Measurements from ENCODE around the gene CHMP2A.
"Not testable (repeated sequence)": the region's sequence is repeated elsewhere in the genome, so short reads cannot be mapped to it uniquely, and the experiment has no call there.

Gene CHMP2A

DNA sequence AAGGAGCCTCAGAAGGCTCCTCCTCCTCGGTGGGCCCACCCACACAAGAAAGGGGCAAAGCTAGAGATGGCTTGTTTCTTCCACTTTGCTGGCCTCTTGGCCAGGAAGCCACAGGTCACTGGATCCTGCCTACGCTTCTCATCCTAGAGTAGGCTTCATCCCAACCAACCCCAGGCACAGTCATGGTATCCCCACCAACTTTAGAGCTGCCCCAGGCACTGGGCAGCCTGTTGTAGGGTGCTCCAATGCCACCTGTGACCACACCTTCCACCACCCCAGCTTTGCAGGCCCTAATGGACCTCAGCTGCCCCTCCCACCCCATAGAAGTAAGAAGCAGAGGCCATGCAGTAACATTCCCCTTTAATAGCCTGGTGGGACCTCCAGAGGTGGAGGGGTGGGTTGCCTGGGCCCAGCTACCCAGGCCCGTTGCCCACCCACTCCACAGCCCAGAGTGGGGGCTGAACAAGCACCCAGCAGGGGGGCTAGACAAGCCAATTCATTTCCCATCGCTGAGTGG lies 522 bp upstream of the CHMP2A start:
- DNase-seq (ENCODE audit: low spot score), result no peak

DNA sequence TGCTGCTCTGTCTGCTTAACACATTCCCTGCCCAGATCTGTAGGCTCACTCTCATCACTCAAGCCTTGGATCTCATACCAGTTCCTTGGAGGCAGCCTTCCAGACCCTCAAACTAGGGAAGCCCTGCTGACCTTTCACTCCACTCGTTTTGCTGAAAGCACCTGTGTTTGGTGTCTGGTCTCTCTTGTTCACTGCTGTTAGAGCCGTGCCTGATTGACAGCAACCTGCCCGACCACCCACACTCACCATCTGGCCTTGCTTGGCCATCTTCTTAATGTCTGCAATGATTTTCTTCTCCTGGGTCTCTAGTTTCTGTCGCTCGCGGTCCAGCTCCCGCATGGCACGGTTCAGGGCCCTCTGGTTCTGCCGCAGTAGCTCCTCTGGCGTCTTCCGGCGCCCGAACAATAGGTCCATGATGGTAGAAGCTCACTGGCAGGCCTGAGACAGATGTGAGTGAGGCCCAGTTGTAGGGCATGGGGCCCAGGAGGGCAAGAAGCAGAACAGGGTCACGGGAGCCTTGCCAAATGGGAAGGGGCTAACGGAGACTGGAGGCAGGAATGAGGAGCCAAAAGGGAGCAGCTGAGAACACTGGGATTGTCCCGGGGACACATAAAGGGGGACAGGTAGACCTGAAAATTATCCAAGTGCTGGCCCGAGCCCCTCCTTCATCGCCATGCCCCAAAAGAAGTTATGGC lies 959 bp downstream of the CHMP2A start:
- no peak for DNase-seq (ENCODE audit: low spot score)

DNA sequence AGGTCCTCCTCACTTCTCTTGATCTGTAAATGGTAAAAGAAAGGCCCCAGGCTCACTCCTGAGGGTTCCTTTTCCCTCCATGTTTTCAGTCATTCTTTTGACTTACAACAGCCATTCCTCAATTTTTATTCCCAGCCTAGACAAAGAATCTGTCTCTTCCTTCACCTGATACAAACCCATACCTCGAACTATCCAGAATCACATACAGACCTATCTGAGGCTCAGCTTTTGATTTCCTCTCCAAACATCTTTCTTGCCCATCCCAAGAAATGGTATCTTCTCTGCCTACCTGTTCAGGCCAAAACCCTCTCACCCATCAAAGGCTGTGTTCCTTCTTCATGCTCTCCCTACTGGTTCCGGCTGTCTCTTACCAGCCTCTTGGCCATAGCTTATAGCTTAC lies 2.2 kb downstream of the CHMP2A start:
- no peak for DNase-seq (ENCODE audit: low spot score)

DNA sequence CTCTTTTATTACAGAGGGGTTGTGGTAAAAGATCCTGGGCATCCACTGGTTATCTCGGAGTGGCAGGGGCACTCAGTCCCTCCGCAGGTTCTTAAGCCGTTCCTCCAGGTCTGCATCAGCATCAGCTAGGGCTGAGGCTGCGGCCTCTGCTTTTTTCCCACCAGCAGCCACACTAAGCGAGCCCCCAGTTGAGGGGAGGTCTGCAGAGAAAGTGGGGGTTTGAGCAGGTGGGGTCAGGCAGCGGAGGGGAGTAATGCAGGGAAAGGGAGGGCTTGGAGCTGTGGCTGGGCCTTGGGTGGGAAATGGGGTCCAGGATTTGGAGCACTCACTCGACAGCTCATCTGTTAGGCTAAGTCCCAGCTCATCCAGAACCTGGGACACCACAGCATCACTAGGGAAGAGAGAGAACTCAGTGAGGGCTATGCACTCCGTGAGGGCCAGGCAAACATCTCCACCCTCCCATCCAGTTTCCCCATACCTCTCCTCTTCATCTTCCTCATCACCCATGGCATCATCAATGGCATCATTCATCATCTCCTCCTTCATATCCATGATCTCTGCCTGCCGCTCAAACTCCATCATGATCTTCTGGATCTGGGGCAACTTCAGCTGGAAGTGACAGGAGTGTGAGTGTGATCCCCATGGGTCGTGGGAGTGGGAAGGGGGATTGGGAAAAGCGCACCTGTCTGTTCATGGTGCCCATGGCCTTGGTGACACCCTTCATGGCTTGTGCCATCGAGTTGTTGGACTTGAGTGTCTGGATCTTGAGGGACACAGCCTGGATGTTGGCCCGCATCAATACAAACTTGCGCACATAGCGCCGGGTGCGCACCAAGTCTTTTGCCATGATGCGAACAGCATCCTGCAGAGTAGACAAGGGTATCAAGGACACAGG lies 3.1 kb downstream of the CHMP2A start:
- no peak for DNase-seq (ENCODE audit: low spot score)

DNA sequence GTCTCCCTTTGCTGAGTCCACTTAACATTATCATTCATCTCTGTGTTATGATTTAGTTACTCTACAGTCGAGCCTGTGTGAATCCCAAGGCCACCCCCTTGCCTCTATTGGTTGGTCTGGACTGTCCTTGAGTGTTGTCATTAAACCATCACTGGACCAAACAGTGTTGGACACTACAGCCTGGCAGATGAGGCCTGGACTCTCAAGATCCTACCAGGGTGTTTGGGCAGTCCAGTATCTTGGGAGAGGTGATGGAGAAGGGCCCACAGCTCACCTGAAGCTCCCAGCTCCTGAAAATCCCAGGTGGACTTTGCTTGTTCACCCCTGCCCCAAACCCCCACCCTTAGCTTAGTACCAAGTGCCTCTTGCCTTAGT lies 3.8 kb downstream of the CHMP2A start:
- no peak for DNase-seq (ENCODE audit: low spot score)

DNA sequence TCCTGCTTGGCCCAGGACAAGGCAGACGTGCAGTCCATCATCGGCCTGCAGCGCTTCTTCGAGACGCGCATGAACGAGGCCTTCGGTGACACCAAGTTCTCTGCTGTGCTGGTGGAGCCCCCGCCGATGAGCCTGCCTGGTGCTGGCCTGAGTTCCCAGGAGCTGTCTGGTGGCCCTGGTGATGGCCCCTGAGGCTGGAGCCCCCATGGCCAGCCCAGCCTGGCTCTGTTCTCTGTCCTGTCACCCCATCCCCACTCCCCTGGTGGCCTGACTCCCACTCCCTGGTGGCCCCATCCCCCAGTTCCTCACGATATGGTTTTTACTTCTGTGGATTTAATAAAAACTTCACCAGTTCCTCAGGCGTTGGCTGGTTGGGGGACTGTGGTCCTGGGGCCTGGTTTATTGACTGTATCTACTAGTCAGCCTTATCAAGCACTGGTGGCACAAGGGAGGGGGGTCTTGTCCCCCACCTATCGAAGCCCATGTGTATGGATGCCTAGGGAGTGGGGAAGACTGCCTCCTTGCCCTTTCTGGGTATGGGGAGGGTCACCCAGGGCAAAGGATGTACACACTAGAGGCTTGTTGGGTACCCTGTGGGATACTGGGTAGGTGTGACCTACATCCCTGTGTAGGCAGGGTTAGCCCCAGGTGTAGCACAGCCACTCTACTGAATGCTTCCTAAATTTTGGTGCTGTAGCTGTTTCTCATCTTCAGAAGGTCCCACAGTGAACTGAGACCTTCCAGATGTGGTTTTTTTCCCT lies 4.4 kb downstream of the CHMP2A start:
- DNase-seq (ENCODE audit: low spot score), result no peak

DNA sequence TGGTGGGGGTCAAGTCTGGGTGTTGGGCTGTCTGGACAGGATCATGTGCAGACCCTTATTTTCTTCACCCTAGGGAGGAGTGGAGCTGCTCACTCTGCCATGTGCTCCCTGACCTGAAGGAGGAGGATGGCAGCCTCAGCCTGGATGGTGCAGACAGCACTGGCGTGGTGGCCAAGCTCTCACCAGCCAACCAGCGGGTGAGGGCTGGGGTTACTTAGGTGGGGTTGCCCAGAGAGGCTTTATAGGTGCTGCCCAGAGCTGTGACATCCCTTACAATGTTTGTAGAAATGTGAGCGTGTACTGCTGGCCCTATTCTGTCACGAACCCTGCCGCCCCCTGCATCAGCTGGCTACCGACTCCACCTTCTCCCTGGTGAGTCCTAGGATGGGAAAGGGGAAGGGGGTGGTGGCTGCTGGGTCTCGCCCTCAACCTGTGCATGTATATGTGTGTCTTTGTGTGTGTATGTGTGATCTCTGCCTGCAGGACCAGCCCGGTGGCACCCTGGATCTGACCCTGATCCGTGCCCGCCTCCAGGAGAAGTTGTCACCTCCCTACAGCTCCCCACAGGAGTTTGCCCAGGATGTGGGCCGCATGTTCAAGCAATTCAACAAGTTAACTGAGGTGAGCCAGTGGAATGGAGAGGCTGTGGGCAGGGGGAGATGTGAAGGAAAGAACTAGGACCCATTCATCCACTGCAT lies 5.1 kb downstream of the CHMP2A start:
- DNase-seq (ENCODE audit: low spot score), result no peak

DNA sequence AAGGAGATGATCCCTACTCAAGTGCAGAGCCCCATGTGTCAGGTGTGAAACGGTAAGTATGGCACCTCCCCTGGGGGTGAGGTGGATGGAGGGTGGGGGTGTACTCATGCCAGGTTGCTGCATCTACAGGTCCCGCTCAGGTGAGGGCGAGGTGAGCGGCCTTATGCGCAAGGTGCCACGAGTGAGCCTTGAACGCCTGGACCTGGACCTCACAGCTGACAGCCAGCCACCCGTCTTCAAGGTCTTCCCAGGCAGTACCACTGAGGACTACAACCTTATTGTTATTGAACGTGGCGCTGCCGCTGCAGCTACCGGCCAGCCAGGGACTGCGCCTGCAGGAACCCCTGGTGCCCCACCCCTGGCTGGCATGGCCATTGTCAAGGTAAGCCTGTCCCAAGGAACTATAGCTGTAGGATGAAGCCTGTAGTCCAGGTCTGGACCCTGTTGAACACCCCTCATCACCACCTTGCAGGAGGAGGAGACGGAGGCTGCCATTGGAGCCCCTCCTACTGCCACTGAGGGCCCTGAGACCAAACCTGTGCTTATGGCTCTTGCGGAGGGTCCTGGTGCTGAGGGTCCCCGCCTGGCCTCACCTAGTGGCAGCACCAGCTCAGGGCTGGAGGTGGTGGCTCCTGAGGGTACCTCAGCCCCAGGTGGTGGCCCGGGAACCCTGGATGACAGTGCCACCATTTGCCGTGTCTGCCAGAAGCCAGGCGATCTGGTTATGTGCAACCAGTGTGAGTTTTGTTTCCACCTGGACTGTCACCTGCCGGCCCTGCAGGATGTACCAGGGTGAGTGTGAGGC lies 5.8 kb downstream of the CHMP2A start:
- DNase-seq (ENCODE audit: low spot score), result no peak

DNA sequence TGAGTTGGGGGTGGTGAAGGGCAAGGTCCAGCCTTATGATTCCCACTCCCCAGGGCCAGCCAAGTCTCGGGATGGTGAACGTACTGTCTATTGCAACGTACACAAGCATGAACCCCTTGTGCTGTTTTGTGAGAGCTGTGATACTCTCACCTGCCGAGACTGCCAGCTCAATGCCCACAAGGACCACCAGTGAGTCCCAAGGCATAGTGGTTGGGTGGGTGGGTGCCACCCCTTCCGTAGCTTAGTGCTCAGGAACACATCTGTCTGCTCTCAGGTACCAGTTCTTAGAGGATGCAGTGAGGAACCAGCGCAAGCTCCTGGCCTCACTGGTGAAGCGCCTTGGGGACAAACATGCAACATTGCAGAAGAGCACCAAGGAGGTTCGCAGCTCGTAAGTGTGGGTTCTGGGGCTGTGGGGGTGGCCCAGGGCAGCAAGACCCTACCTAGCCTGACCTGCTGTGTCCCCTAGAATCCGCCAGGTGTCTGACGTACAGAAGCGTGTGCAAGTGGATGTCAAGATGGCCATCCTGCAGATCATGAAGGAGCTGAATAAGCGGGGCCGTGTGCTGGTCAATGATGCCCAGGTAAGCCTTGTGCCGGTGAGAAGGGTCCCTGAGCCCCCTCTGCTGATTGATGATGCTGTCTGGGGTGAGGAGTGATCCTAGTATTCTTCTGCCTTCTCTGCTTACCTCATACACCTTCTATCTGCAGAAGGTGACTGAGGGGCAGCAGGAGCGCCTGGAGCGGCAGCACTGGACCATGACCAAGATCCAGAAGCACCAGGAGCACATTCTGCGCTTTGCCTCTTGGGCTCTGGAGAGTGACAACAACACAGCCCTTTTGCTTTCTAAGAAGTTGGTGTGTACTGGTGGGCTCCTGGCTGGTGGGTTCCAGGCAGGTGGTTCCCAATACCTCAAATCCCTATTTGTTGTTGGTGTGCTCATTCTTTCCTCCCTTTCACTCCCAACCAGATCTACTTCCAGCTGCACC lies 7.3 kb downstream of the CHMP2A start:
- no peak for DNase-seq (ENCODE audit: low spot score)

DNA sequence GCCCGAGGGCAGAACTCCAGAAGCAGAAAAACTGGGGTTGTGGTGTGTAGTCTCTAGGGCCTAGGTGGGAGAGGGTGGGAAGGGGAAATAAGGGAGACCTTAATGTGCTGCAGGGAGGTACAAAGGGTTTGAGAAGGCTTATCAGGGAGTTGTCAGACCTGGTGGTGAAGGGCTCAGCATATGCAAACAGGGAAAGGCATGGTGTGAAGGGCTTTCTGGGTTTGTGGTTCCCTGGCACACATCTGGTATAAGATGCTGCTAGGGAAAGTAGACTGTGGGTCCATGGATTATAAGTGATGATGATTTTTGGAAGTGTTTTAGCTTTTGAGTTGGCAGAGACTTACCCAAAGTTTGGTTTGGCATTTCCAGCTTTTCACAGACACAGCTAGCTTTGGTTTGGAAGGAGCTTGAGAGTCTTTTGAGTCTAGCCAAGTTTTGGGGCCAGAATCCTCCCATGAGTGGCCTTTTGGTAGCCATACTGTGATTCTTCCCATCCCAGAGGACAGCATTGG lies 8.8 kb downstream of the CHMP2A start:
- peak; percentile 14 for DNase-seq (ENCODE audit: low spot score)

DNA sequence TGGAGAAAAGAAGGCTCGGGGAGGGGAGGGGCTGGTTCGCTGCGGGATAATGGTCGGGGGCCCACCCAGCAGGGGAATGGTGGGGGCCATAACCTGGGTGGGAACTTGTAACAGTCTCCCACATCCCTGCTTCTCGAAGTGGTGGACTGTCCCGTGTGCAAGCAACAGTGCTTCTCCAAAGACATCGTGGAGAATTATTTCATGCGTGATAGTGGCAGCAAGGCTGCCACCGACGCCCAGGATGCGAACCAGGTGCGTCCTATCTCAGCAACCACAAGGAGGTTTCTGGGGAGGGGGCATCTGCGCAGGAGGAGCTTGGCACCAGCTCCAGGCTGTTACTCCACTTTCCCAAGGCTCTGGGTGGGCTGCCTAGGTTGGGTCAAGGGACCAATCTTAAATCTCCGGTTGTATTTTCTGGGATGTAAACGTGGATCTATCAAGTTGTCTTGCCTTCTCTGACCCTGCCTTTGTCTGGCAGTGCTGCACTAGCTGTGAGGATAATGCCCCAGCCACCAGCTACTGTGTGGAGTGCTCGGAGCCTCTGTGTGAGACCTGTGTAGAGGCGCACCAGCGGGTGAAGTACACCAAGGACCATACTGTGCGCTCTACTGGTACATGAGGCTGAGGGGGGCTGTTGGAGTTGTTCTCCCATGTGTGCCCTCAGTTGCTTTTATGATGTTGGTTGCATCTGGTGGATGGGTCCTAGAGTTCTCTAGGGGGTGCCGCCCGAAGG lies 9.5 kb downstream of the CHMP2A start:
- peak; percentile 22 for DNase-seq (ENCODE audit: low spot score)

DNA sequence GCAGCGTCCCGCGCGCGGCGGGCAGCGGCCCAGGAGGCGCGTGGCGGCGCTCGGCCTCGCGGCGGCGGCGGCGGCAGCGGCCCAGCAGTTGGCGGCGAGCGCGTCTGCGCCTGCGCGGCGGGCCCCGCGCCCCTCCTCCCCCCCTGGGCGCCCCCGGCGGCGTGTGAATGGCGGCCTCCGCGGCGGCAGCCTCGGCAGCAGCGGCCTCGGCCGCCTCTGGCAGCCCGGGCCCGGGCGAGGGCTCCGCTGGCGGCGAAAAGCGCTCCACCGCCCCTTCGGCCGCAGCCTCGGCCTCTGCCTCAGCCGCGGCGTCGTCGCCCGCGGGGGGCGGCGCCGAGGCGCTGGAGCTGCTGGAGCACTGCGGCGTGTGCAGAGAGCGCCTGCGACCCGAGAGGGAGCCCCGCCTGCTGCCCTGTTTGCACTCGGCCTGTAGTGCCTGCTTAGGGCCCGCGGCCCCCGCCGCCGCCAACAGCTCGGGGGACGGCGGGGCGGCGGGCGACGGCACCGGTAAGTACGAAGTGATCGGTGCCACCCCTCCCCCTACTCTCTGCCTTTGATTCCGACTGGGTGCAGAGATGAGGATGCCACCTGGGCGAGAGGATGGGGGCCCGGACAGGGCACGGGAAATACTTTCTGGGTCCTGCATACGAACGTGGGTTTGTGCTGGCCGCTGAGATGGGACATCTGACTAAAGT lies 10.2 kb downstream of the CHMP2A start:
- DNase-seq (ENCODE audit: low spot score), result no peak

DNA sequence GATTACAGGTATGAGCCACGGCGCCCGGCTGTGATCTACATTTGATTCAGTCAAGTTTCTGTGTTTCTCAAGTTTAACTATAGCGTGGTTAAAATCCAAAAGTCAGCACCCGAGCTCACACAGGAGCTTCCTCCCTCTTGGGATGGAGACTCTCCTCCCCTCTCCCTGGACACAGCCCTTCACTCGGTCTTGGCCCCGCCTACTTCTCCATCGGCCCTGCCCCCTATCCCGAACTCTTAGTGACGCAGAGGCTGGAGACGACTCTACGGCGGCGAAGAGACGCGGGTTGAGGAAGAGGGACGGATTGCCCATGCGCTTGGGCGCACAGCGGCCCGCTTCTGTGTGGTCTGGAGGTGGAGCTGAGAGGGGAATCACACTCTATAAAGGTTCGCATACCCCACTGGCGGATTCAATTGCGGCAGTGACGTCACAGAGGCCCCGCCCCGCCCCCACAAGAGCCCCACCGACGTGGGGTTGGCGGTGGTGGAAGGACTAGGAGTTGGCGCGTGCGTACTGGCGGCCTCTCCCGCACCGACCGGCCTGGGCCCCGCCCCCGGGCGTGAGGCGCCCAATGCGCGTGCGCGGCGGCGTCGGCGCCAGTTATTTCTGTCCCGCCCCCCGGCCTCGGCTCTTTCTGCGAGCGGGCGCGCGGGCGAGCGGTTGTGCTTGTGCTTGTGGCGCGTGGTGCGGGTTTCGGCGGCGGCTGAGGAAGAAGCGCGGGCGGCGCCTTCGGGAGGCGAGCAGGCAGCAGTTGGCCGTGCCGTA lies 10.9 kb downstream of the CHMP2A start, which contains the start of gene TRIM28:
Gene TRIM28 (plus strand): TSS at position 239 of the 765 bp plus-strand sequence. CDS start 694 bp downstream, outside the sequence.
- peak; percentile 99 for DNase-seq (ENCODE audit: low spot score)

DNA sequence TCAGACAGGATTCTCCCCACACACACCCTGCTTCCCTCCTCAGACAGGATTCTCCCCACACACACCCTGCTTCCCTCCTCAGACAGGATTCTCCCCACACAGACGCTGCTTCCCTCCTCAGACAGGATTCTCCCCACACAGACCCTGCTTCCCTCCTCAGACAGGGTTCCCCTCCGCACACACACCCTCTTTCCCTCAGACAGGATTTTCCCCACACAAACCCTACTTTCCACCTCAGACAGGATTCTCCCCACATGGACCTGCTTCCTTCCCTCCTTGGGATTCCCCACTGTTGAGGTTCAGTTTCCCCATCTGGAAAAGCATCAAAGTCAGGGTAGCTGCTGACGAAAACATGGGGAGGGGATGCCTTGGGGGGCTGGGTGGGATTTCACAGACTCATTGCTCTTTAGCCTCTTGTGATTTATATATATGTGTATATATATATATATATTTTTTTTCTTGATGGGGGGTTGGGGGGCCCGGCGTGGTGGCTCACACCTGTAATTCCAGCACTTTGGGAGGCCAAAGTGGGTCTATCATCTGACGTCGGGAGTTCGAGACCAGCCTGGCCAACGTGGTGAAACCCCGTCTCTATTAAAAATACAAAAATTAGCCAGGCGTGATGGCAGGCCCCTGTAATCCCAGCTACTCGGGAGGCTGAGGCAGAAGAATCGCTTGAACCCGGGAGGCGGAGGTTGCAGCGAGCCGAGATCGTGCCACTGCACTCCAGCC lies 12.1 kb downstream of the CHMP2A start:
- DNase-seq (ENCODE audit: low spot score), result not testable (repeated sequence)

DNA sequence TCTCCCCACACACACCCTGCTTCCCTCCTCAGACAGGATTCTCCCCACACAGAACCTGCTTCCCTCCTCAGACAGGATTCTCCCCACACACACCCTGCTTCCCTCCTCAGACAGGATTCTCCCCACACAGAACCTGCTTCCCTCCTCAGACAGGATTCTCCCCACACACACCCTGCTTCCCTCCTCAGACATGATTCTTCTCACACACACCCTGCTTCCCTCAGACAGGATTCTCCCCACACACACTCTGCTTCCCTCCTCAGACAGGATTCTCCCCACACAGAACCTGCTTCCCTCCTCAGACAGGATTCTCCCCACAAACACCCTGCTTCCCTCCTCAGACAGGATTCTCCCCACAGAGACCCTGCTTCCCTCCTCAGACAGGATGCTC lies 15.7 kb downstream of the CHMP2A start:
- DNase-seq (ENCODE audit: low spot score), result not testable (repeated sequence)

All from hematopoietic multipotent progenitor cell treated with erythropoietin and hydrocortisone succinate and interleukin-3 and kit ligand, for 17 days (in vitro differentiated cells).